ENCODE measurements around the gene ZNF280C.
A peak's percentile ranks its signal among the peaks of the same experiment; 100 is the strongest.
"Not testable (repeated sequence)": the region's sequence is repeated elsewhere in the genome, so short reads cannot be mapped to it uniquely, and the experiment has no call there.

The ZNF280C gene

GRCh38 chrX:130268449-130269170 is at the start of gene ZNF280C:
Gene ZNF280C, minus strand, starts transcription at chrX:130268899. Its CDS starts 8,450 bp downstream, at chrX:130260449.
- peak; percentile 92 for DNase-seq

- DNase-seq = no peak
Measured at GRCh38 chrX:130304587-130305368, 36.1 kb upstream of the ZNF280C start.

- DNase-seq = no peak
Measured at GRCh38 chrX:130301977-130302376, 33.3 kb upstream of the ZNF280C start.

- DNase-seq = no peak
Measured at GRCh38 chrX:130301405-130301804, 32.7 kb upstream of the ZNF280C start.

- DNase-seq = no peak
Measured at GRCh38 chrX:130300010-130300282, 31.2 kb upstream of the ZNF280C start.

GRCh38 chrX:130299279-130300009 is 30.7 kb upstream of the ZNF280C start:
- DNase-seq = no peak

GRCh38 chrX:130296743-130297142 is 28.0 kb upstream of the ZNF280C start:
- no peak for DNase-seq

- no peak for DNase-seq
Measured at GRCh38 chrX:130296297-130296678, 27.6 kb upstream of the ZNF280C start.

GRCh38 chrX:130295519-130296296 is 27.0 kb upstream of the ZNF280C start:
- DNase-seq = no peak

GRCh38 chrX:130287071-130287770 is 18.5 kb upstream of the ZNF280C start:
- no peak for DNase-seq

- no peak for DNase-seq
Measured at GRCh38 chrX:130285710-130286109, 17.0 kb upstream of the ZNF280C start.

GRCh38 chrX:130285069-130285620 is 16.4 kb upstream of the ZNF280C start:
- DNase-seq = no peak

- DNase-seq = no peak
Measured at GRCh38 chrX:130282151-130282550, 13.5 kb upstream of the ZNF280C start.

- DNase-seq = no peak
Measured at GRCh38 chrX:130280901-130281300, 12.2 kb upstream of the ZNF280C start.

- not testable (repeated sequence) for DNase-seq
Measured at GRCh38 chrX:130272253-130272652, 3.6 kb upstream of the ZNF280C start.

GRCh38 chrX:130269391-130269790 is 692 bp upstream of the ZNF280C start:
- not testable (repeated sequence) for DNase-seq

GRCh38 chrX:130267956-130268448 is 697 bp downstream of the ZNF280C start:
- no peak for DNase-seq

GRCh38 chrX:130264573-130264972 is 4.1 kb downstream of the ZNF280C start:
- DNase-seq = no peak

- no peak for DNase-seq
Measured at GRCh38 chrX:130263016-130263415, 5.7 kb downstream of the ZNF280C start.

- no peak for DNase-seq
Measured at GRCh38 chrX:130262231-130262630, 6.5 kb downstream of the ZNF280C start.

GRCh38 chrX:130261296-130261893 is 7.3 kb downstream of the ZNF280C start:
- no peak for DNase-seq
